PC-9 (cell line): ENCODE measurements around the gene CCDC148.

ENCODE experiments used
- CTCF ChIP-seq: fragments of 200-600 bp; sonication (generic); conservative IDR thresholded peaks from 2 replicates; pipeline ENCODE4 v1.6.1; 2017; ENCODE audit warnings: mixed run types, antibody characterized with exemption, mild to moderate bottlenecking, moderate library complexity
- EZH2 ChIP-seq: fragments of 200-600 bp; sonication (generic); IDR thresholded peaks from 2 replicates; pipeline ENCODE4 v1.8.0; 2017; ENCODE audit warnings: antibody characterized with exemption, low read depth

DNA sequence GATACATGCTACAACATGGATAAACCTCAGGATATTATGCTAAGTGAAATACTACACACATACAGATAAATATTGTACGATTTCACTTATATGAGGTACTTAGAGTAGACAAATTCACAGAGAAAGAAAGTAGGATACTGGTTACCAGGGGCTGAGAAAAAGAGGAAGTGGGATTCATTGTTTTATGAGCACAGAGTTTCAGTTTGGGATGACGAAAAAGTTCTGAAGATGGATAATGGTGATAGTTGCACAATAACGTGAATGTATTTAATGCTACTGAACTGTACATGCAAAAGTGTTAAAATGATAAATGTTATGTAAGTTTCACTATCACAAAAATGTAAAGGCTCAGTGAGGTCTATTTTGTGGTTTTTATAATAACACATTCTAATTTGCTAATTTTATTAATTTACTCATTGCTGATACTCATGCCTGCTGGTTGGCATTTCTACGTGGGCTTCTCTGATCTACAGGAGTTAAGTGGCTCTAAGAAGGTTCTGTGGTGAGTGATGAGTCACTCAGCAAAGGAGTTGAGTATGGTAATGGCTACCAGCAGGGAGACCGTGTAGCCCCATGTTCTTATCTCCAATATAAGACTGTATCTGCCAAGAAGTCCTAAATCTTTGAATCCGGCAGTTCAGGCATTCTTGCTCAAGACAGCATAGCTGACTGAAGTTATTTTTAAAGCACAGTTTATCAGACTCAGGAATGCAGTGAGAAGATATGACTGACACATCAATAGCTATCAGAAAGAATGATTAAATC lies 313.8 kb downstream of the CCDC148 start:
- TF ChIP-seq CTCF = no peak
- TF ChIP-seq EZH2 = no peak
